Keratinocyte (primary cell): Measurements from ENCODE around the gene HS1BP3. TPM values are rescaled to one million over a fixed set of nuclear protein-coding genes. Genes with fewer than 3 reads are reported as not detected.

ENCODE experiments used
- DNase-seq: peaks from one replicate; pipeline ENCODE4 v3.0.0-alpha.2; 2011; ENCODE audit warnings: low read depth, missing footprints, low spot score
- FAIRE-seq: peaks from 2 replicates; lab custom pipeline; 2011; peaks lifted over from hg19 to GRCh38; lab: Jason Lieb, UNC
- H2AFZ ChIP-seq: 2 replicates; pipeline ENCODE4 v1.6.0; 2012; ENCODE audit warnings: low read length, control low read depth, inconsistent platforms; ENCODE audit not compliant: control insufficient read depth
- H3K27ac ChIP-seq: 2 replicates; pipeline ENCODE4 v1.5.1; 2011; ENCODE audit warnings: low read length; ENCODE audit not compliant: control insufficient read depth, insufficient read depth
- H3K27me3 ChIP-seq: 3 replicates; pipeline ENCODE4 v1.6.0; 2011; ENCODE audit warnings: low read length; ENCODE audit not compliant: control insufficient read depth, insufficient read depth; ENCODE audit errors: extremely low read depth
- H3K36me3 ChIP-seq, 2 experiments: 2 replicates in 1 of 2; 3 replicates in 1 of 2; pipeline ENCODE4 v1.5.1; 2011; ENCODE audit warnings: low read length in 2 of 2, mild to moderate bottlenecking in 1 of 2; ENCODE audit not compliant: control insufficient read depth in 2 of 2, insufficient read depth in 2 of 2; ENCODE audit errors: extremely low read depth in 1 of 2
- H3K4me1 ChIP-seq: 3 replicates; pipeline ENCODE4 v1.5.1; 2011; ENCODE audit warnings: low read length; ENCODE audit not compliant: control insufficient read depth, insufficient read depth; ENCODE audit errors: extremely low read depth
- H3K4me2 ChIP-seq: 3 replicates; pipeline ENCODE4 v1.6.0; 2011; ENCODE audit warnings: low read depth, low read length; ENCODE audit not compliant: control insufficient read depth, insufficient read depth; ENCODE audit errors: extremely low read depth
- H3K4me3 ChIP-seq, 3 experiments: fragments of 200-600 bp in 1 of 3; sonication (generic) in 1 of 3; 2 replicates in 2 of 3; 3 replicates in 1 of 3; pipeline ENCODE4 v1.5.1; 2011 to 2016; ENCODE audit warnings: low read length in 3 of 3, mild to moderate bottlenecking in 3 of 3, control low read depth in 2 of 3, inconsistent platforms in 1 of 3, low read depth in 1 of 3, mixed read lengths in 1 of 3, mixed run types in 1 of 3, moderate library complexity in 1 of 3; ENCODE audit not compliant: control insufficient read depth in 2 of 3, insufficient read depth in 2 of 3; ENCODE audit errors: extremely low read depth in 1 of 3
- H3K79me2 ChIP-seq: 2 replicates; pipeline ENCODE4 v1.6.0; 2012; ENCODE audit warnings: low read length; ENCODE audit not compliant: control insufficient read depth, insufficient read depth
- H3K9ac ChIP-seq: 3 replicates; pipeline ENCODE4 v1.6.0; 2011; ENCODE audit warnings: low read length; ENCODE audit not compliant: control insufficient read depth, insufficient read depth; ENCODE audit errors: extremely low read depth
- H3K9me1 ChIP-seq: 3 replicates; pipeline ENCODE4 v1.6.0; 2011; ENCODE audit warnings: low read length; ENCODE audit not compliant: control insufficient read depth, insufficient read depth; ENCODE audit errors: extremely low read depth
- H3K9me3 ChIP-seq: 2 replicates; pipeline ENCODE4 v1.5.1; 2012; ENCODE audit warnings: low read depth, low read length; ENCODE audit not compliant: control insufficient read depth
- H4K20me1 ChIP-seq: 3 replicates; pipeline ENCODE4 v1.6.0; 2011; ENCODE audit warnings: low read length; ENCODE audit not compliant: control insufficient read depth, insufficient read depth; ENCODE audit errors: extremely low read depth
- EZH2 ChIP-seq: IDR thresholded peaks from one replicate; pipeline ENCODE4 v1.6.1; 2012; ENCODE audit warnings: inconsistent platforms, mild to moderate bottlenecking, low read length, moderate library complexity
- dilution Hi-C: fragments of 300-500 bp; cut with MboI; formaldehyde crosslinking; loops from one replicate; pipeline ENCODE4 v1.7.0; 2020; ENCODE audit warnings: low sequenced_read_pairs; ENCODE audit not compliant: extremely low pct_ligation_motif_present
- polyA plus RNA-seq, 5 experiments: library from polyadenylated mRNA; depleted of rRNA in 3 of 5; stranded (reverse) in 3 of 5; stranded (forward) in 1 of 5; unstranded in 1 of 5; fragments of >200 nt; gene quantifications; 1 replicate in 1 of 5; 2 replicates in 3 of 5; 3 replicates in 1 of 5; pipeline versions ENCODE4 v1.2.1 to v1.2.3, GENCODE V29; 2011 to 2012; ENCODE audit warnings: missing spikeins in 2 of 5, low read depth in 1 of 5, low replicate concordance in 1 of 5
- TF ChIP-seq, protein P1 (sequence below), 3 experiments: IDR thresholded peaks in 1 of 3; conservative IDR thresholded peaks in 1 of 3; optimal IDR thresholded peaks in 1 of 3; 2 replicates in 2 of 3; 3 replicates in 1 of 3; pipeline versions ENCODE3 to v1.5.1; 2011; ENCODE audit warnings: low read length in 3 of 3, mild to moderate bottlenecking in 3 of 3, moderate library complexity in 2 of 3, control low read depth in 1 of 3, inconsistent platforms in 1 of 3; ENCODE audit not compliant: insufficient read depth in 2 of 3; ENCODE audit errors: extremely low read depth in 1 of 3

Gene HS1BP3
- polyA plus RNA-seq, 1 donor (not counting 4 experiments of a cell fraction or from before 2014, with no cell fraction given): 18.5 TPM

DNA sequence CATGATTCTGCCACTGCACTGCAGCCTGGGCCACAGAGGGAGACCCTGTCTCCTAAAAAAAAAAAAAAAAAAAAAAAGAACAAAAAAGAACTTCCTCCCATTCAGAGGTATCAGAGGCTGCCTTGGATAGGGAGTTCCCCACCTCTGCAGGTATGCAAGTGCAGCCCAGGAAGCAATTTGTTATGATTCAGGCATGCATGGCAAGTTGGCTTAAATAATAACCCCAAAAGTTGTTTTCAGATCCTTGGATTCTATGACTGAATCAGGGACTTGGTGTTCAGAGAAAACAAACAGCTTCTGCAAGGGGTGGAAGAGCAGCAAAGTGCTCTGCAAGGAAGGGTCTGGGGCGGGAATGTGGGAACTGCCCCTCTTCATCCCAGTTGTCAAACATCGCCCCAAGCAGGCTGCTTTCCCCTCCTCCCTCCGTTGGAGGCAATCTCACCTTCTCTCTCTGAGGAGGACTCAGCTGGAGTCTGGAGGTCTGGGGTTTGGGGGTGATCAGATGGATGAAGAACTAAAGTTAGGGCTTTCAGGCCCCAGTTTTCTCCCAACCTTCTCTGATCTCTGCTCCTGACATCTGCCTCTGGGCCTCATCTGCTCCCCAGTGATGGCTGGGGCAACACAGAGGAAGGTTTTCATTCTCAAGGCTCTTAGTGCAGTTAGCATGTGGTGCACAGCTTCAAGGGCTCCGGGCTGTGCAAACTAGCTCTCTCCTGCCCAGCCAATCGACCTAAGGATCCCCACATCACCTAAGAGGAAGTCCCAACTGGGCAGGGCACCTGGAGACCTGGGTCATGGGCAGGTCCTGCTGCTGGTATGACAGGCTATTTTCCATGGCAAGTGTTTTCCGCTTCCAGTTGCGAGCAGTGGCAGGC, 12.5 kb upstream of the HS1BP3 start:
- DNase-seq (no peak), FAIRE-seq (no peak)
- TF ChIP-seq, protein P1, sequence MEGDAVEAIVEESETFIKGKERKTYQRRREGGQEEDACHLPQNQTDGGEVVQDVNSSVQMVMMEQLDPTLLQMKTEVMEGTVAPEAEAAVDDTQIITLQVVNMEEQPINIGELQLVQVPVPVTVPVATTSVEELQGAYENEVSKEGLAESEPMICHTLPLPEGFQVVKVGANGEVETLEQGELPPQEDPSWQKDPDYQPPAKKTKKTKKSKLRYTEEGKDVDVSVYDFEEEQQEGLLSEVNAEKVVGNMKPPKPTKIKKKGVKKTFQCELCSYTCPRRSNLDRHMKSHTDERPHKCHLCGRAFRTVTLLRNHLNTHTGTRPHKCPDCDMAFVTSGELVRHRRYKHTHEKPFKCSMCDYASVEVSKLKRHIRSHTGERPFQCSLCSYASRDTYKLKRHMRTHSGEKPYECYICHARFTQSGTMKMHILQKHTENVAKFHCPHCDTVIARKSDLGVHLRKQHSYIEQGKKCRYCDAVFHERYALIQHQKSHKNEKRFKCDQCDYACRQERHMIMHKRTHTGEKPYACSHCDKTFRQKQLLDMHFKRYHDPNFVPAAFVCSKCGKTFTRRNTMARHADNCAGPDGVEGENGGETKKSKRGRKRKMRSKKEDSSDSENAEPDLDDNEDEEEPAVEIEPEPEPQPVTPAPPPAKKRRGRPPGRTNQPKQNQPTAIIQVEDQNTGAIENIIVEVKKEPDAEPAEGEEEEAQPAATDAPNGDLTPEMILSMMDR (optimal IDR thresholded peaks at IDR 0.05 in 1 of 3, IDR thresholded peaks at IDR 0.05 in 1 of 3, conservative IDR thresholded peaks at IDR 0.05 in 1 of 3; ENCODE audit: extremely low read depth in 1 of 3, insufficient read depth in 2 of 3, low read length in 3 of 3): no peak
- TF ChIP-seq EZH2: no peak
- H3K27me3 ChIP-seq: peaks cover 61% of the 10 kb centered on the region
- H3K9me1 ChIP-seq: no peaks in the 10 kb centered on the region
- no peak overlapping the region for H3K9ac ChIP-seq
- no peaks in the 10 kb centered on the region for H3K9me3 ChIP-seq
- H4K20me1 ChIP-seq: no peaks in the 10 kb centered on the region
- no peak overlapping the region for H2AFZ ChIP-seq
- peaks cover 13% of the 10 kb centered on the region for H3K4me1 ChIP-seq
- no peak overlapping the region for H3K4me3 ChIP-seq
- H3K36me3 ChIP-seq: no peaks in the 10 kb centered on the region
- dilution Hi-C loops: no loop called here
- no peaks in the 10 kb centered on the region for H3K79me2 ChIP-seq
- H3K4me2 ChIP-seq: no peak overlapping the region
- no peak overlapping the region for H3K27ac ChIP-seq

DNA sequence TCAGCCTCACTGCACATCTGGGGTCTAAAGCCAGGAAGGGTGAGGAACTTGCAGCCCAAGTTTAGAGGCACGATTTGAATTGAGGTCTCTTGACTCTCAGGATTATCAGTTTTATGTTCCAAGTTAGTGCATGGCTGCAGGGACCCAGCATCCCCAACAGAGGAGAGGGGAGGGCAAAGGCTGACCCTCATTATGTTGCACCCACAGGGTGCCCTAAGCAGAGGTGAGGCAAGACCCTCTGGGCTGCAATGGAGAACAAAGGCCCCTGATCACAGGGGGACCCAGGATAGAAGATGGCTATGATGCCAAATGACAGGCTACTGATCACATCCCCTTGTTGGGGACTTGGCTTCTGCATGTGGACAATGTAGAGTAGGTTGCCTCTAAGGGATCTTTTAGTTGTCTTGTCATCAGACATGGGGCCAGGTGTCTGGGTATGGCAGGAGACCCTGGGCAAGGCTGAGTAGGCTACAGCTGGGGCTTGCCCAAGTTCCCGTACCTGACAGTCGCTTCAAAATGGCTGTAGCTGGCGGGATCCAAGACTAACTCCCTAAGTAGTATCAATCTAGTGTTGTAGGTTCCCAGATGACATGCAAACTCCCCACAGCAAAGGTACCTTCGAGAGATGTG, 11.5 kb upstream of the HS1BP3 start:
- TF ChIP-seq, protein P1 (optimal IDR thresholded peaks at IDR 0.05 in 1 of 3, IDR thresholded peaks at IDR 0.05 in 1 of 3, conservative IDR thresholded peaks at IDR 0.05 in 1 of 3; ENCODE audit: extremely low read depth in 1 of 3, insufficient read depth in 2 of 3, low read length in 3 of 3): no peak
- TF ChIP-seq EZH2: no peak
- FAIRE-seq: no peak
- no peaks in the 10 kb centered on the region for H3K9me1 ChIP-seq
- no peak overlapping the region for H3K4me3 ChIP-seq
- H3K36me3 ChIP-seq: no peaks in the 10 kb centered on the region
- no peak for DNase-seq
- H3K9me3 ChIP-seq: no peaks in the 10 kb centered on the region
- H3K27me3 ChIP-seq: peaks cover 54% of the 10 kb centered on the region
- dilution Hi-C loops: no loop called here
- H2AFZ ChIP-seq: no peak overlapping the region
- H3K4me1 ChIP-seq: peaks cover 13% of the 10 kb centered on the region
- H3K9ac ChIP-seq: no peak overlapping the region
- no peak overlapping the region for H3K4me2 ChIP-seq
- H3K27ac ChIP-seq: no peak overlapping the region
- no peaks in the 10 kb centered on the region for H4K20me1 ChIP-seq
- no peaks in the 10 kb centered on the region for H3K79me2 ChIP-seq
